ENCODE measurements around the gene ZNG1B.
"Not testable (repeated sequence)": the region's sequence is repeated elsewhere in the genome, so short reads cannot be mapped to it uniquely, and the experiment has no call there.

ZNG1B gene

GRCh38 chr2:113498365-113498764 lies 60.9 kb downstream of the ZNG1B start, which contains the start of gene FOXD4L1:
Gene FOXD4L1 (plus strand): TSS chr2:113498665. CDS start chr2:113499257, 592 bp downstream.
- not testable (repeated sequence) for H3K4me3 ChIP-seq (replicated peaks; ENCODE audit: low read depth, low read length); DNase-seq (ENCODE audit: low read depth)

DNA sequence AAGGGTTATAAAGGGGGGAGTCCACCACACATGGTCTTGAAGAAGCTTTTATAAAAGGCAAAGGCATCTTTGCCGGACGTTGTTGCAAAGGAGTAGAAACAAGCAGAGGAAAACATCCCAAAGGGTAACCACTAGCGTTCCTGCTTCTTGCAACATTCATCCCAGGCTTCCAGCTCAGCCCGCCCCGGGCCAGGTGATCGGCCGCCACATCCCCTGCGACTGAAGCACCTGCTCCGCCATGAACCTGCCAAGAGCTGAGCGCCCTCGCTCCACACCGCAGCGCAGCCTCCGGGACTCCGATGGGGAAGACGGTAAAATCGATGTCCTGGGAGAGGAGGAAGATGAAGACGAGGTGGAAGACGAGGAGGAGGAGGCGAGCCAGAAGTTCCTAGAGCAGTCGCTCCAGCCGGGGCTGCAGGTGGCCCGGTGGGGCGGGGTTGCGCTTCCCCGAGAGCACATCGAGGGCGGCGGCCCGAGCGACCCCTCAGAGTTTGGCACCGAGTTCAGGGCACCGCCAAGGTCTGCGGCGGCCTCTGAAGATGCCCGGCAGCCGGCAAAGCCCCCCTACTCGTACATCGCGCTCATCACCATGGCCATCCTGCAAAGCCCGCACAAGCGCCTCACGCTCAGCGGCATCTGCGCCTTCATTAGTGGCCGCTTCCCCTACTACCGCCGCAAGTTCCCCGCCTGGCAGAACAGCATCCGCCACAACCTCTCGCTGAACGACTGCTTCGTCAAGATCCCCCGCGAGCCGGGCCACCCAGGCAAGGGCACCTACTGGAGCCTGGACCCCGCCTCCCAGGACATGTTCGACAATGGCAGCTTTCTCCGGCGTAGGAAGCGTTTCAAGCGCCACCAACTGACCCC lies 61.8 kb downstream of the ZNG1B start:
- H3K4me3 ChIP-seq (replicated peaks; ENCODE audit: low read depth, low read length); DNase-seq (ENCODE audit: low read depth): not testable (repeated sequence)

GRCh38 chr2:113499886-113500722 lies 62.6 kb downstream of the ZNG1B start:
- DNase-seq (ENCODE audit: low read depth); H3K4me3 ChIP-seq (replicated peaks; ENCODE audit: low read depth, low read length): not testable (repeated sequence)

DNA sequence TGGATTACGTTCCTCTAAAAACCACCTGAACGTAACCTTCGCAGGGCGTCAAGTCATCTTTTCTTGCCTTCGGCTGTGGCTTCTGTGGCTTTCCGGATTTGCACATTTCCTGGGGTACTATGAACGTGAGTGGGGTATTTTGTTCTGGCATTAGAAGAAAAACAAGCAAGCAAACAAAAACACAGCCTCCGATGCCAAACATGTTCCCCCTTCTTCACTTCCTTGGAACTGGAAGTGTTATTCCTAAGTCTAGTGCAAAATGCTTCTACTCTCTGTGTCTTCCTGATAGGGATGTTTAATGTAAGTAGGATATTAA lies 63.2 kb downstream of the ZNG1B start:
- H3K4me3 ChIP-seq (replicated peaks; ENCODE audit: low read depth, low read length); DNase-seq (ENCODE audit: low read depth): not testable (repeated sequence)

- not testable (repeated sequence) for DNase-seq (ENCODE audit: low read depth); H3K4me3 ChIP-seq (replicated peaks; ENCODE audit: low read depth, low read length)
Measured at GRCh38 chr2:113502216-113503093, 65.0 kb downstream of the ZNG1B start.

- DNase-seq (ENCODE audit: low read depth): not testable (repeated sequence)
- peak overlapping the region; percentile 7 for H3K4me3 ChIP-seq (replicated peaks; ENCODE audit: low read depth, low read length)
Measured at GRCh38 chr2:113503094-113504042, 65.9 kb downstream of the ZNG1B start.

- not testable (repeated sequence) for H3K4me3 ChIP-seq (replicated peaks; ENCODE audit: low read depth, low read length); DNase-seq (ENCODE audit: low read depth)
Measured at GRCh38 chr2:113504081-113504480, 66.6 kb downstream of the ZNG1B start.

- H3K4me3 ChIP-seq (replicated peaks; ENCODE audit: low read depth, low read length); DNase-seq (ENCODE audit: low read depth): not testable (repeated sequence)
Measured at GRCh38 chr2:113507394-113508140, 70.1 kb downstream of the ZNG1B start.

GRCh38 chr2:113508187-113508586 lies 70.7 kb downstream of the ZNG1B start:
- H3K4me3 ChIP-seq (replicated peaks; ENCODE audit: low read depth, low read length); DNase-seq (ENCODE audit: low read depth): not testable (repeated sequence)

GRCh38 chr2:113510913-113511312 lies 73.4 kb downstream of the ZNG1B start:
- DNase-seq (ENCODE audit: low read depth); H3K4me3 ChIP-seq (replicated peaks; ENCODE audit: low read depth, low read length): not testable (repeated sequence)

GRCh38 chr2:113511859-113512258 lies 74.4 kb downstream of the ZNG1B start:
- DNase-seq (ENCODE audit: low read depth); H3K4me3 ChIP-seq (replicated peaks; ENCODE audit: low read depth, low read length): not testable (repeated sequence)

DNA sequence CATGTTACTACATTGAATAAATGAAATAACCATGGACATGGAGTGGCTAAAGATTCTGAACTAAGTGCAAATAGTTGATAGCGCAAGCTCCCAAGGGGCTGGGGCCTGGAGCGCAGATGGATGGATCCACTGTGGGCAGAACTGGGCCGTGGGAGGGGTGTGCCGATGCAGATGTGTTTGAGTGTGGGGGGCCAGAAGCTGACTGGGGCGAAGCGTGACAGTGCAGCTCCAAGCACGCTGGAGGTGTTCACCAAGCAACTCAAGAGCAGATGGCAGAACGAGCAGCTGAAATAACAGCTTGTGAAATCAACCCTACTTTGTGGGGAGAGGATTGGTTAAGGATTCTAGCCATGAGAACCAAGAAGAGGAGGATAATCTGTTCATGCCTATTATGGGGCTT lies 78.0 kb downstream of the ZNG1B start:
- not testable (repeated sequence) for H3K4me3 ChIP-seq (replicated peaks; ENCODE audit: low read depth, low read length); DNase-seq (ENCODE audit: low read depth)

DNA sequence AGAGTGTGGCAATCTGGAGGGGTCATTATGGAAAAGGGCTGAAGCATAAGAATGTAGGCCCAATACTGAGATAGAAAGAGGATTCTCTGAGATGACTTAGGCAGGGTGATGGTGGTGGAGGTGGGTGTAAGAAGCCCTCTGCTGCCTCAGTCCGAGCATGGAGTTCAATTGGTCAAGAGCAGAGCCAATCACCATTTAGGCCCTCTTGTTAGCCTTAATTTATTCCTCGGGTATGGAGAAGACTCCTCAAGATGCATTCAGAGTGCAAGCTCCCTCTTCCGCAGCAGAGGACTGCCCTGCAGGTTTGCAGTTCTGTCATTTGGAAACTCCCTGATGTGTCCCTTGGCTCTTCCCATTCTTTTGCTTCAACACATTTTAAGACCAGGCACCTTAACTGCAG lies 78.5 kb downstream of the ZNG1B start:
- not testable (repeated sequence) for DNase-seq (ENCODE audit: low read depth); H3K4me3 ChIP-seq (replicated peaks; ENCODE audit: low read depth, low read length)

GRCh38 chr2:113517025-113517424 lies 79.5 kb downstream of the ZNG1B start:
- H3K4me3 ChIP-seq (replicated peaks; ENCODE audit: low read depth, low read length); DNase-seq (ENCODE audit: low read depth): not testable (repeated sequence)

DNA sequence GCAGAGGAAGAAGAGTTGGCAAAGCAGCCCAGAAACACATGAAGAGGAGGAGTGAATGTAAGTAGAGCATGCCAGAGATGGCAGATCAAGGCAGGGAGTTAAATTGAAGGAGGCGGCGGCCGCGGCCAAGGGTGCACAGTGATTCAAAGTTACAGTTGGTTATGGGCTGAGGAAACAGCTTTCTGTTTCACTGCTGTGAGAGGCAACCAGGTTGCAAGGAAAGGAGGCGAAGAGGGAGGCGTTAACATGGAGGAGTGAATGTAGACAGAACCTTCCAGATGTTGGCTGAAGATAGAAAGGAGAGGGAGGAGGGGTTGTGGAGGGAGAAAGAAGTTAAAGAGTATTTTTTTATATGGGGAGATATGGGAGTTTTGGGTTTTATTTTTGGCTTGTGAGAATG lies 83.3 kb downstream of the ZNG1B start:
- not testable (repeated sequence) for DNase-seq (ENCODE audit: low read depth); H3K4me3 ChIP-seq (replicated peaks; ENCODE audit: low read depth, low read length)

DNA sequence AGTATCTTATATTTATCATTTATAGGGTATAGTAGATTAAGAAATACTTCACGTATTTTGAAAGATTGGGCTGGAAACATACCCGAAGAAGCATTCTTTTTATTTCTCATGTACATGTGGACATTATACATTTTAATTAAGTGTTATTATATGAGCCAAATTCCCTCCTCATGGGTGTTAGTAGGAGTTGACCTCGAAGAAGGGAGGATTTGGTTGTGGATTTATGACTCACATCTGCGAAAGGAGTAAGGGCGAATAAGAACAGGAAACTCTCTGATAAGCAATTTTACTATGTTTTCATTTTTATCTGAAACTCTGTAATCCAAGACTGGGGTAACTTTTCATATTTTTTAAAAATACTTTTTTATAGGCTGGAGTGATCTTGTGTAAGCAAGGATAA lies 84.0 kb downstream of the ZNG1B start:
- not testable (repeated sequence) for H3K4me3 ChIP-seq (replicated peaks; ENCODE audit: low read depth, low read length)
- peak; percentile 10 for DNase-seq (ENCODE audit: low read depth)

- not testable (repeated sequence) for DNase-seq (ENCODE audit: low read depth); H3K4me3 ChIP-seq (replicated peaks; ENCODE audit: low read depth, low read length)
Measured at GRCh38 chr2:113524986-113525385, 87.5 kb downstream of the ZNG1B start.
